Spinal cord (tissue), 10 donors: ENCODE data around the gene PDE4B. TPM values are rescaled to one million over a fixed set of nuclear protein-coding genes. Genes with fewer than 3 reads are reported as not detected.
A peak's percentile ranks its signal among the peaks of the same experiment; 100 is the strongest.

Experiments
- DNase-seq, 6 donors: peaks; one replicate each; pipeline versions ENCODE4 v3.0.0 to v3.0.0-alpha.2; 2013 to 2015; ENCODE audit warnings: low spot score in 6 of 6, low read depth in 4 of 6
- H3K27ac ChIP-seq: one replicate; pipeline ENCODE4 v1.5.1; 2013; ENCODE audit warnings: low read depth, low read length, control low read depth
- H3K27me3 ChIP-seq: one replicate; pipeline ENCODE4 v1.6.1; 2013; ENCODE audit warnings: low read length; ENCODE audit not compliant: control insufficient read depth, insufficient read depth
- H3K36me3 ChIP-seq: one replicate; pipeline ENCODE4 v1.6.1; 2013; ENCODE audit warnings: low read length; ENCODE audit not compliant: control insufficient read depth, insufficient read depth
- H3K4me1 ChIP-seq: one replicate; pipeline ENCODE4 v1.6.1; 2013; ENCODE audit warnings: low read length; ENCODE audit not compliant: control insufficient read depth, insufficient read depth
- H3K4me3 ChIP-seq: one replicate; pipeline ENCODE4 v1.5.1; 2013; ENCODE audit warnings: low read depth, low read length, control low read depth
- H3K9me3 ChIP-seq: one replicate; pipeline ENCODE4 v1.6.1; 2013; ENCODE audit warnings: low read length; ENCODE audit not compliant: control insufficient read depth, insufficient read depth
- WGBS: methylation state at CpG from one replicate; pipeline ENCODE4 v1.1.5; 2013; ENCODE audit warnings: missing lambda C conversion rate; ENCODE audit not compliant: insufficient coverage; 5-methylcytosine and 5-hydroxymethylcytosine counted together
- polyA plus RNA-seq, 2 donors: library from polyadenylated mRNA; unstranded; fragments of 120-200 nt; gene quantifications; one replicate each; pipeline ENCODE4 v1.2.1, GENCODE V29; 2013; ENCODE audit not compliant: insufficient read length in 2 of 2
- total RNA-seq, 2 donors: library from RNA; depleted of rRNA in 1 of 2; stranded (reverse); fragments of 120-200 nt in 1 of 2; fragments of >200 nt in 1 of 2; gene quantifications; one replicate each; pipeline versions ENCODE4 v1.2.3 to v1.2.4, GENCODE V29; 2013 to 2014
- donor health status: healthy.

The PDE4B gene
- total and polyA plus RNA-seq, 4 donors = 57.7 to 181 (median 90.7) TPM

GRCh38 chr1:66137235-66137634 is 344.5 kb downstream of the PDE4B start:
- DNase-seq = no peak
- Histone ChIP-seq H3K36me3 (no peaks in the 10 kb centered on the region), H3K27ac (no peak overlapping the region), H3K4me3 (no peak overlapping the region), H3K4me1 (no peaks in the 10 kb centered on the region), H3K27me3 (no peaks in the 10 kb centered on the region), H3K9me3 (no peaks in the 10 kb centered on the region)
- 96% methylated on average over 2 of the region's 2 CpGs for WGBS

GRCh38 chr1:66138613-66139012 is 345.9 kb downstream of the PDE4B start:
- no peak for DNase-seq
- Histone ChIP-seq H3K27me3 (no peaks in the 10 kb centered on the region), H3K4me1 (no peaks in the 10 kb centered on the region), H3K4me3 (no peak overlapping the region), H3K36me3 (no peaks in the 10 kb centered on the region), H3K9me3 (no peaks in the 10 kb centered on the region), H3K27ac (no peak overlapping the region)

- H3K27ac ChIP-seq = no peak overlapping the region
- H3K4me3 ChIP-seq = no peak overlapping the region
- H3K9me3 ChIP-seq = no peaks in the 10 kb centered on the region
- WGBS = 90% methylated on average over 2 of the region's 5 CpGs
- no peaks in the 10 kb centered on the region for H3K27me3 ChIP-seq
- no peaks in the 10 kb centered on the region for H3K36me3 ChIP-seq
- no peaks in the 10 kb centered on the region for H3K4me1 ChIP-seq
- no peak for DNase-seq
Measured at GRCh38 chr1:66140072-66140471, 347.4 kb downstream of the PDE4B start.

GRCh38 chr1:66143651-66144050 is 351.0 kb downstream of the PDE4B start:
- no CpG with 5 or more reads among the region's 2 CpGs for WGBS
- H3K4me1 ChIP-seq = no peaks in the 10 kb centered on the region

GRCh38 chr1:66147226-66147835 is 354.6 kb downstream of the PDE4B start:
- Histone ChIP-seq H3K27ac (no peak overlapping the region), H3K4me3 (no peak overlapping the region), H3K9me3 (no peaks in the 10 kb centered on the region), H3K36me3 (no peaks in the 10 kb centered on the region), H3K27me3 (no peaks in the 10 kb centered on the region), H3K4me1 (no peaks in the 10 kb centered on the region)
- DNase-seq = no peak
- WGBS = 70% methylated on average over 1 of the region's 4 CpGs

More at GRCh38 chr1:66143651-66144050, 351.0 kb downstream of the PDE4B start:
- DNase-seq = no peak
- Histone ChIP-seq H3K36me3 (no peaks in the 10 kb centered on the region), H3K4me3 (no peak overlapping the region), H3K27me3 (no peaks in the 10 kb centered on the region), H3K27ac (no peak overlapping the region), H3K9me3 (no peaks in the 10 kb centered on the region)

GRCh38 chr1:66152034-66152433 is 359.3 kb downstream of the PDE4B start:
- Histone ChIP-seq H3K27me3 (no peaks in the 10 kb centered on the region), H3K27ac (no peak overlapping the region), H3K4me3 (no peak overlapping the region), H3K9me3 (no peaks in the 10 kb centered on the region), H3K36me3 (no peaks in the 10 kb centered on the region), H3K4me1 (no peaks in the 10 kb centered on the region)
- DNase-seq = no peak

GRCh38 chr1:66154394-66154793 is 361.7 kb downstream of the PDE4B start:
- Histone ChIP-seq H3K36me3 (no peaks in the 10 kb centered on the region), H3K9me3 (no peaks in the 10 kb centered on the region), H3K27me3 (no peaks in the 10 kb centered on the region), H3K27ac (no peak overlapping the region), H3K4me1 (no peaks in the 10 kb centered on the region), H3K4me3 (no peak overlapping the region)
- DNase-seq = no peak
- 70% methylated on average over 2 of the region's 3 CpGs for whole genome bisulfite sequencing

- Histone ChIP-seq H3K36me3 (no peaks in the 10 kb centered on the region), H3K4me3 (no peak overlapping the region), H3K27ac (no peak overlapping the region), H3K27me3 (no peaks in the 10 kb centered on the region), H3K4me1 (no peaks in the 10 kb centered on the region), H3K9me3 (no peaks in the 10 kb centered on the region)
- no CpG with 5 or more reads among the region's 1 CpG for WGBS
- DNase-seq = no peak
Measured at GRCh38 chr1:66156144-66156543, 363.4 kb downstream of the PDE4B start.

- H3K9me3 ChIP-seq = no peaks in the 10 kb centered on the region
- no peaks in the 10 kb centered on the region for H3K27me3 ChIP-seq
- no peaks in the 10 kb centered on the region for H3K4me1 ChIP-seq
- H3K36me3 ChIP-seq = no peaks in the 10 kb centered on the region
- no peak overlapping the region for H3K4me3 ChIP-seq
- H3K27ac ChIP-seq = no peak overlapping the region
- no peak for DNase-seq
- no CpG with 5 or more reads among the region's 1 CpG for WGBS
Measured at GRCh38 chr1:66159800-66160199, 367.1 kb downstream of the PDE4B start.

GRCh38 chr1:66160719-66161118 is 368.0 kb downstream of the PDE4B start:
- Histone ChIP-seq H3K27me3 (no peaks in the 10 kb centered on the region), H3K9me3 (no peaks in the 10 kb centered on the region), H3K4me1 (no peaks in the 10 kb centered on the region), H3K36me3 (no peaks in the 10 kb centered on the region), H3K27ac (no peak overlapping the region), H3K4me3 (no peak overlapping the region)
- WGBS = no CpG with 5 or more reads among the region's 1 CpG
- peak in 2 of 6 donors; percentile 40 to 57 for DNase-seq
